ENCODE measurements around the gene SHC3.

- TF ChIP-seq CTCF (IDR thresholded peaks at IDR 0.05) (no peak), EP300 (IDR thresholded peaks at IDR 0.05) (no peak), POLR2AphosphoS5 (IDR thresholded peaks at IDR 0.05) (no peak), POLR2A (IDR thresholded peaks at IDR 0.05) (no peak)
Observed at GRCh38 chr9:88997646-88998045, 181.0 kb downstream of the SHC3 start.

Data from upper lobe of left lung (tissue), 4 donors.